IPS-NIHi7 (cell line): ENCODE measurements around the gene CDC42BPA.
"Not testable (repeated sequence)": the region's sequence is repeated elsewhere in the genome, so short reads cannot be mapped to it uniquely, and the experiment has no call there.

Experiments
- DNase-seq: peaks from one replicate; pipeline ENCODE4 v3.0.0; 2012; ENCODE audit warnings: mixed read lengths; ENCODE audit errors: extremely low spot score

Gene CDC42BPA

GRCh38 chr1:227261501-227261900 is 56.8 kb downstream of the CDC42BPA start:
- DNase-seq = no peak

GRCh38 chr1:227260433-227260832 is 57.9 kb downstream of the CDC42BPA start:
- DNase-seq = no peak

- peak; percentile 8 for DNase-seq
These were observed 60.3 kb downstream of the CDC42BPA start for GRCh38 chr1:227257964-227258363.

- DNase-seq = no peak
These were observed 63.1 kb downstream of the CDC42BPA start for GRCh38 chr1:227255086-227255732.

GRCh38 chr1:227253065-227253464 is 65.2 kb downstream of the CDC42BPA start:
- DNase-seq = no peak

- DNase-seq = no peak
These were observed 72.5 kb downstream of the CDC42BPA start for GRCh38 chr1:227245613-227246320.

- no peak for DNase-seq
These were observed 73.8 kb downstream of the CDC42BPA start for GRCh38 chr1:227244339-227245118.

GRCh38 chr1:227242811-227243682 is 75.2 kb downstream of the CDC42BPA start:
- DNase-seq = no peak

- DNase-seq = no peak
These were observed 77.3 kb downstream of the CDC42BPA start for GRCh38 chr1:227240983-227241382.

- peak; percentile 71 for DNase-seq
These were observed 83.3 kb downstream of the CDC42BPA start for GRCh38 chr1:227234998-227235405.

- not testable (repeated sequence) for DNase-seq
These were observed 87.2 kb downstream of the CDC42BPA start for GRCh38 chr1:227231128-227231527.

GRCh38 chr1:227228201-227228600 is 90.1 kb downstream of the CDC42BPA start:
- no peak for DNase-seq

GRCh38 chr1:227227761-227228160 is 90.5 kb downstream of the CDC42BPA start:
- DNase-seq = no peak

- DNase-seq = no peak
These were observed 92.5 kb downstream of the CDC42BPA start for GRCh38 chr1:227225715-227226346.

- DNase-seq = no peak
These were observed 95.0 kb downstream of the CDC42BPA start for GRCh38 chr1:227223171-227223806.

GRCh38 chr1:227219715-227220292 is 98.5 kb downstream of the CDC42BPA start:
- peak; percentile 20 for DNase-seq

- DNase-seq = no peak
These were observed 99.3 kb downstream of the CDC42BPA start for GRCh38 chr1:227218870-227219573.

- DNase-seq = no peak
These were observed 102.3 kb downstream of the CDC42BPA start for GRCh38 chr1:227215863-227216510.

- no peak for DNase-seq
These were observed 104.1 kb downstream of the CDC42BPA start for GRCh38 chr1:227214207-227214606.
